GM10847 (cell line): ENCODE data around the gene CRIP1.

Experiments used
- POLR2A ChIP-seq: IDR thresholded peaks from 2 replicates; pipeline ENCODE4 v1.6.1; 2011; ENCODE audit not compliant: insufficient read length; ENCODE audit errors: extremely low read depth

The CRIP1 gene

GRCh38 chr14:105533811-105534498 lies 47.3 kb downstream of the CRIP1 start:
- TF ChIP-seq POLR2A = no peak

GRCh38 chr14:105534586-105534985 lies 47.9 kb downstream of the CRIP1 start:
- no peak for TF ChIP-seq POLR2A

- no peak for TF ChIP-seq POLR2A
Observed at GRCh38 chr14:105536051-105536450, 49.4 kb downstream of the CRIP1 start.

GRCh38 chr14:105536691-105537579 lies 50.2 kb downstream of the CRIP1 start:
- no peak for TF ChIP-seq POLR2A

- TF ChIP-seq POLR2A = no peak
Observed at GRCh38 chr14:105537580-105538474, 51.1 kb downstream of the CRIP1 start.
